ENCODE data around the gene SLC24A3. TPM values are rescaled to one million over a fixed set of nuclear protein-coding genes. Genes with fewer than 3 reads are reported as not detected.

SLC24A3 gene
- total RNA-seq, 1 experiment from 2014 or later = not detected

DNA sequence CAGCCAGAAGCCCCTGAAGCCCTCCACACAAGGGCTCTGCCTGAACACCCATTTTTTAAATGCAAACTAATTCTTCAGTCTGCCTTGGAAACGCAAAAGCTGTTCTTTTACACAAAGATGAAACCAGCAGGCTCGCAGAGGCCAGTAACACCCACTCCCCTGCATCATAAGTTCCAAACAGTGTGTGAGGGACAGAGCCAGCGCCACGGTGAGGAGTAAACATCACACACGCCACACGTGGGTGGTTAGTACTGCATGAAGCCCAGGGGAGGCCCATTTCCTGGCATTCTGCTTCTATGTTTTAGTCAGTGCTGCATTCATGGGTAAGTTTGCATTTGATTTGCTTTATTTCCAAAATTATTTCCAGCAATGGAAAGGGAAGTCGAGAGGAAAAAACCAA, 327.9 kb downstream of the SLC24A3 start:
- Histone ChIP-seq H3K4me1 (replicated peaks) (no peaks in the 10 kb centered on the region), H3K27me3 (replicated peaks) (no peaks in the 10 kb centered on the region), H3K9me3 (replicated peaks) (no peaks in the 10 kb centered on the region), H3K27ac (no peak overlapping the region), H3K4me3 (no peak overlapping the region), H3K36me3 (no peaks in the 10 kb centered on the region)
- DNase-seq (ENCODE audit: low read depth in 1 of 2, low spot score in 2 of 2) = no peak

GRCh38 chr20:19543101-19543500, 330.7 kb downstream of the SLC24A3 start:
- no peak overlapping the region for H3K27ac ChIP-seq
- no peaks in the 10 kb centered on the region for H3K27me3 ChIP-seq (replicated peaks)
- H3K36me3 ChIP-seq = no peaks in the 10 kb centered on the region
- no peak overlapping the region for H3K4me3 ChIP-seq
- no peak for DNase-seq (ENCODE audit: low read depth in 1 of 2, low spot score in 2 of 2)
- no peaks in the 10 kb centered on the region for H3K9me3 ChIP-seq (replicated peaks)
- no peaks in the 10 kb centered on the region for H3K4me1 ChIP-seq (replicated peaks)

DNA sequence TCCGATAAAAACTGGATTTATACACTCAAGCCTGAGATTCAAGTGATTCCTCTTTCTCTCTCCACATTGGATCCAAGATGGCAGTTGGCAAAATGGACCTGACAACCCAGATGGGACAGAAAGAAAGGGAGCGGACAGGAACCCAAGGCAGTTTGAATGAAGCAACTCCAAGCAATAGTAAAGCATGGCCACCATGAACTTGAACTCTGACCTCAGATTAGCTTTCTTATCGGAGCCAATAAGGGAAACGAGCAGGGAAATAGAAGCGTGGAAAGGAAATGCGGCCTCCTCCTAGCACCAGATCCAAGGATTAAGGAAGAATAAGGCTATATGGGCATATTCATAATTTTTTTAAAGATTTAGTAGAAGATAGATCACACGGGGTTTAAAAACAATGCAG, 332.2 kb downstream of the SLC24A3 start:
- DNase-seq (ENCODE audit: low read depth in 1 of 2, low spot score in 2 of 2) = no peak
- no peak overlapping the region for H3K4me3 ChIP-seq
- no peak overlapping the region for H3K27ac ChIP-seq
- no peaks in the 10 kb centered on the region for H3K4me1 ChIP-seq (replicated peaks)
- H3K27me3 ChIP-seq (replicated peaks) = no peaks in the 10 kb centered on the region
- H3K9me3 ChIP-seq (replicated peaks) = no peaks in the 10 kb centered on the region
- H3K36me3 ChIP-seq = no peaks in the 10 kb centered on the region

DNA sequence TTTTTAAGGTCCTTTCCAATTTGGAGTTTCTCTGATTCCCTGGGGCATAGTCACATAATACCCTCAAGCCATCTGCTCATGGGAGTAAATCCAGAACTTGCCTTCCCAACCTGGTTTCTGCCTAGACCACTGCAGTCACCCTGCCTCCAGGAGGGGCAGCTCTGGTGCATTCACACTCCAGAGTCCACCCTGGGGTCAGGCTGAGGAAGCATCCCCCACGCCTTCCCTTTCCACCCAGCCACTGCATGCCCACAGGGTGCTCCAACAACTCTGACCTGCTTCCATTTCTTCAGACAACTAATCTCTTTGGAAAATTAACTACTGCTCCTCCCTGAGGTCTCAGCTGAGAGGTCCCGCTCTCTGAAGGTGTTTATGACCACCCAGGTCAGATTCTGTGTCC, 334.2 kb downstream of the SLC24A3 start:
- no peaks in the 10 kb centered on the region for H3K9me3 ChIP-seq (replicated peaks)
- H3K4me1 ChIP-seq (replicated peaks) = no peaks in the 10 kb centered on the region
- H3K27me3 ChIP-seq (replicated peaks) = no peaks in the 10 kb centered on the region
- DNase-seq (ENCODE audit: low read depth in 1 of 2, low spot score in 2 of 2) = no peak
- no peaks in the 10 kb centered on the region for H3K36me3 ChIP-seq
- H3K4me3 ChIP-seq = no peak overlapping the region
- no peak overlapping the region for H3K27ac ChIP-seq

DNA sequence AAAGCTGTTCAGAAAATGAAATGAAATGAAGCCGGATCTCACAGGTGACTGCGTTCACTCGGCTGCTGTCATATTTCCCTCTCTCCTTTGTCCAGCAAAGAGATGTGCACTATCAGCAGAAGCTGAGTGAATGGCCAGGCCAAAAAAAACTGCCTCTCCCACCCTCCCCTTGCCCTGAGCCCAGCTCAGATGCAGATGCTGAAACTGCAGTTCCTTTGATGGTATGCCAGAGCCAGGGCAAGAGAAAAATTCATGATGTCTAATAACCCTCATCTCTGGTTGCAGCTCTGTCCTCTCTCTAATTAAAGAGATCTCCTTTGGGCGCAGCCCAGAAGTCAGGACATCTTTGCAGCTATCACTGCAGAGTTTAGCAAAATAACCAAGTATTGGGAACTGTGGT, 335.1 kb downstream of the SLC24A3 start:
- Histone ChIP-seq H3K4me1 (replicated peaks) (no peaks in the 10 kb centered on the region), H3K36me3 (no peaks in the 10 kb centered on the region), H3K27ac (no peak overlapping the region), H3K9me3 (replicated peaks) (no peaks in the 10 kb centered on the region), H3K4me3 (no peak overlapping the region), H3K27me3 (replicated peaks) (no peaks in the 10 kb centered on the region)
- DNase-seq (ENCODE audit: low read depth in 1 of 2, low spot score in 2 of 2) = no peak

DNA sequence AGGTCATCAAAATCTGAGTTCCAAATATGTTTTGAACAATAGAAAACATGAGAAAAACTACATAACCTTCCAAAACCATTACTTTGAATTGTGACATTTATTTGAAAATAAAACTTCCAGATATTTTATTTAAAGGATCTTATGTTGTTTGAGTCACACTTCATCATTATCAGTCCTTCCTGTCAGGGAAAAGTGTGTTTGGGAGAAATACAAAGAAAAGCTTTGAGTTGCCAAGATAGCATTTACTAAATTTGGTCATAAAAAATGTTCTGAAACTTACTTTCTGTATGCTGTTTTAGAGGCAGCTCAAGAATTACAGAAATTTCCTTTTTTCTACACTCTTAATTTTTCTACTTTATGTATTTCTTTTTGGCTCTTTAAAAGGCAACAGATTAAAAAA, 337.5 kb downstream of the SLC24A3 start:
- H3K27me3 ChIP-seq (replicated peaks) = no peaks in the 10 kb centered on the region
- H3K27ac ChIP-seq = no peak overlapping the region
- DNase-seq (ENCODE audit: low read depth in 1 of 2, low spot score in 2 of 2) = no peak
- H3K36me3 ChIP-seq = no peaks in the 10 kb centered on the region
- no peak overlapping the region for H3K4me3 ChIP-seq
- no peaks in the 10 kb centered on the region for H3K9me3 ChIP-seq (replicated peaks)
- no peaks in the 10 kb centered on the region for H3K4me1 ChIP-seq (replicated peaks)

GRCh38 chr20:19552221-19553180, 340.1 kb downstream of the SLC24A3 start:
- no peaks in the 10 kb centered on the region for H3K27me3 ChIP-seq (replicated peaks)
- no peak overlapping the region for H3K27ac ChIP-seq
- no peaks in the 10 kb centered on the region for H3K36me3 ChIP-seq
- no peaks in the 10 kb centered on the region for H3K4me1 ChIP-seq (replicated peaks)
- H3K4me3 ChIP-seq = no peak overlapping the region
- no peak for DNase-seq (ENCODE audit: low read depth in 1 of 2, low spot score in 2 of 2)
- no peaks in the 10 kb centered on the region for H3K9me3 ChIP-seq (replicated peaks)

- Histone ChIP-seq H3K36me3 (no peaks in the 10 kb centered on the region), H3K9me3 (replicated peaks) (no peaks in the 10 kb centered on the region), H3K27ac (no peak overlapping the region), H3K4me1 (replicated peaks) (no peaks in the 10 kb centered on the region), H3K27me3 (replicated peaks) (no peaks in the 10 kb centered on the region), H3K4me3 (no peak overlapping the region)
- no peak for DNase-seq (ENCODE audit: low read depth in 1 of 2, low spot score in 2 of 2)
These were observed 342.2 kb downstream of the SLC24A3 start for GRCh38 chr20:19554666-19555065.

GRCh38 chr20:19555726-19556125, 343.3 kb downstream of the SLC24A3 start:
- H3K9me3 ChIP-seq (replicated peaks) = no peaks in the 10 kb centered on the region
- H3K36me3 ChIP-seq = no peaks in the 10 kb centered on the region
- no peak overlapping the region for H3K4me3 ChIP-seq
- H3K27ac ChIP-seq = no peak overlapping the region
- no peak for DNase-seq (ENCODE audit: low read depth in 1 of 2, low spot score in 2 of 2)
- no peaks in the 10 kb centered on the region for H3K4me1 ChIP-seq (replicated peaks)
- H3K27me3 ChIP-seq (replicated peaks) = no peaks in the 10 kb centered on the region

DNA sequence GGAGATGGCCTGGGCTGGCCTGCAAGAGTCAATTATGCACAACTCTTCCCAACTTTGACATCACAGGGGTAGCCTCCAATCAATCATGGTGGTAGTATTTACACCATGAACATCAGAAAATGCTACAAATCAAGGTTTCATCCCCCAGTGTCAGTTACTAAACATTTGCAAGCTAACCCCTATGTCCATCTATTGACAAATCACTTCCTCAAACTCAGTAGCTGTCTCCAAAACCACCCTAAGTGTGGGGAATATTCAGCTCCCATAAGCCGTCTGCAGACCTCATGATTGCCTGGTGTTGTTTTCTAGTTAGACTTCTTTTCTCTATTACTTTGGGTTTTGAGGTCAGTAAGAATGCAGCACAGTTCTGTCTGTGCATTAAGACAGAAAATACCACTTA, 344.8 kb downstream of the SLC24A3 start:
- no peaks in the 10 kb centered on the region for H3K4me1 ChIP-seq (replicated peaks)
- DNase-seq (ENCODE audit: low read depth in 1 of 2, low spot score in 2 of 2) = no peak
- H3K27ac ChIP-seq = no peak overlapping the region
- H3K9me3 ChIP-seq (replicated peaks) = no peaks in the 10 kb centered on the region
- H3K36me3 ChIP-seq = no peaks in the 10 kb centered on the region
- no peaks in the 10 kb centered on the region for H3K27me3 ChIP-seq (replicated peaks)
- no peak overlapping the region for H3K4me3 ChIP-seq

GRCh38 chr20:19560881-19561480, 348.5 kb downstream of the SLC24A3 start:
- Histone ChIP-seq H3K4me3 (no peak overlapping the region), H3K9me3 (replicated peaks) (no peaks in the 10 kb centered on the region), H3K27me3 (replicated peaks) (no peaks in the 10 kb centered on the region; the same call in 1 of the 2 replicates), H3K36me3 (no peaks in the 10 kb centered on the region), H3K4me1 (replicated peaks) (no peaks in the 10 kb centered on the region), H3K27ac (no peak overlapping the region)
- DNase-seq (ENCODE audit: low read depth in 1 of 2, low spot score in 2 of 2) = no peak

DNA sequence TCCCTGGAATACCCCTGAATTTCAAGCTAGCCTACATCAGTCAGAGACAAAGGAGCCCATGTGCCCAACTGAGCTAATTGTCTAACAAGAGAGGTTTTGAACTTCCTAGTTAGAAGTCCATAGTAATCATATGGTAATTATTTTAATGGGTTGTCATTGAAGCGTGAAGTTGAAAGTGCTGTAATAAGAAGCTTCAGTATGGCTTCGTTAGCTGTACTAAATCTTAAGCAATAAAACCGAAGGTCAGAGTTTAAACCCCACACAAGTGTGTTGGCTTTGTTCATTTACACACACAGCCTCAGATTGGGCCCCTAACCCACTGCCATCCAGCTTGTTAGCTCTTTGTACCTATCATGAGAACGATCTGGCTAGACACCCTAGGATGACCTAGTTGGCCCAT, 350.0 kb downstream of the SLC24A3 start:
- H3K36me3 ChIP-seq = no peaks in the 10 kb centered on the region
- H3K27ac ChIP-seq = no peak overlapping the region
- no peaks in the 10 kb centered on the region; the same call in 1 of the 2 replicates for H3K27me3 ChIP-seq (replicated peaks)
- no peak for DNase-seq (ENCODE audit: low read depth in 1 of 2, low spot score in 2 of 2)
- no peaks in the 10 kb centered on the region for H3K9me3 ChIP-seq (replicated peaks)
- H3K4me1 ChIP-seq (replicated peaks) = no peaks in the 10 kb centered on the region
- no peak overlapping the region for H3K4me3 ChIP-seq

DNA sequence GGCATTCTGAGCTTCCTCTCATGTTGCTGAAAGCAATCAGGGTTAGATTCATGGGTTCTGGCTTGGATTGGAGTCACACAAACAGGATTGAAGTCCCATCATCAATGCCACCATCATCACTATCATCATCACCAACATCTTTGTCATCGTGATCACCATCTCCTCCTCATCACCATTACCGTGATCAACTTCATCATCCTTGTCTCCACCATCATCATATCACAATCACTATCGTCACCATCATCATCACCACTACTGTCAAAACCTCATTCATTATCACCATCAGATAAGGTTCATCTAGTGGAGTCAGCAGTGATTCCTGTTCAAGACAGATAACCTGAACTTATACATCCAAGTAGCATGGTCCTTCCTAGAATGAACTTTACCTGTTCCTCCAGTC, 351.8 kb downstream of the SLC24A3 start:
- H3K27ac ChIP-seq = no peak overlapping the region
- no peaks in the 10 kb centered on the region for H3K9me3 ChIP-seq (replicated peaks)
- no peaks in the 10 kb centered on the region for H3K36me3 ChIP-seq
- no peaks in the 10 kb centered on the region for H3K4me1 ChIP-seq (replicated peaks)
- H3K4me3 ChIP-seq = no peak overlapping the region
- no peak for DNase-seq (ENCODE audit: low read depth in 1 of 2, low spot score in 2 of 2)
- H3K27me3 ChIP-seq (replicated peaks) = no peaks in the 10 kb centered on the region; the same call in 1 of the 2 replicates

DNA sequence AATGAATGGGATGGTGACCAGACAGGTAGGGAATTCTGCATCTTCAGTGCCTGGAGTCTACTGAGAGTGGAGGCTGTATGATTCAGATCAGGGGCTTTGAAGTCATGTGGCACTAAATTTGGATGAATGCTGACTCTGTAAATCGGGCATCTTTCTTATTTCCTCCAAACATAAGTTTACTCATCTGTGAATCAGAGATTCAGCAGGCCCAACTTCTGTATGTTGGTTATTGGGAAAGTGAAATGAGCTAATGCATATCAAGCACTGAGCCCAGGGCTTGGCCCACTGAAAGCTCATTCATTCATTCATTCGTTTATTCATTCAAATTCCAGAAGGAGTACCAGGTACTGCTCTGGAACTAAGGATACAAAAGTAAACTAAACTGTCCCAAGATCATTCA, 353.3 kb downstream of the SLC24A3 start:
- Histone ChIP-seq H3K4me1 (replicated peaks) (no peaks in the 10 kb centered on the region), H3K4me3 (no peak overlapping the region), H3K36me3 (no peaks in the 10 kb centered on the region), H3K27ac (no peak overlapping the region), H3K27me3 (replicated peaks) (no peaks in the 10 kb centered on the region; the same call in 1 of the 2 replicates), H3K9me3 (replicated peaks) (no peaks in the 10 kb centered on the region)
- DNase-seq (ENCODE audit: low read depth in 1 of 2, low spot score in 2 of 2) = no peak

Measured in SJSA1 (cell line).